ENCODE measurements around the gene HJV. TPM values are rescaled to one million over a fixed set of nuclear protein-coding genes. Genes with fewer than 3 reads are reported as not detected.
A peak's percentile ranks its signal among the peaks of the same experiment; 100 is the strongest.

The HJV gene
- total and polyA plus RNA-seq, 3 experiments from 2014 or later, result not detected

DNA sequence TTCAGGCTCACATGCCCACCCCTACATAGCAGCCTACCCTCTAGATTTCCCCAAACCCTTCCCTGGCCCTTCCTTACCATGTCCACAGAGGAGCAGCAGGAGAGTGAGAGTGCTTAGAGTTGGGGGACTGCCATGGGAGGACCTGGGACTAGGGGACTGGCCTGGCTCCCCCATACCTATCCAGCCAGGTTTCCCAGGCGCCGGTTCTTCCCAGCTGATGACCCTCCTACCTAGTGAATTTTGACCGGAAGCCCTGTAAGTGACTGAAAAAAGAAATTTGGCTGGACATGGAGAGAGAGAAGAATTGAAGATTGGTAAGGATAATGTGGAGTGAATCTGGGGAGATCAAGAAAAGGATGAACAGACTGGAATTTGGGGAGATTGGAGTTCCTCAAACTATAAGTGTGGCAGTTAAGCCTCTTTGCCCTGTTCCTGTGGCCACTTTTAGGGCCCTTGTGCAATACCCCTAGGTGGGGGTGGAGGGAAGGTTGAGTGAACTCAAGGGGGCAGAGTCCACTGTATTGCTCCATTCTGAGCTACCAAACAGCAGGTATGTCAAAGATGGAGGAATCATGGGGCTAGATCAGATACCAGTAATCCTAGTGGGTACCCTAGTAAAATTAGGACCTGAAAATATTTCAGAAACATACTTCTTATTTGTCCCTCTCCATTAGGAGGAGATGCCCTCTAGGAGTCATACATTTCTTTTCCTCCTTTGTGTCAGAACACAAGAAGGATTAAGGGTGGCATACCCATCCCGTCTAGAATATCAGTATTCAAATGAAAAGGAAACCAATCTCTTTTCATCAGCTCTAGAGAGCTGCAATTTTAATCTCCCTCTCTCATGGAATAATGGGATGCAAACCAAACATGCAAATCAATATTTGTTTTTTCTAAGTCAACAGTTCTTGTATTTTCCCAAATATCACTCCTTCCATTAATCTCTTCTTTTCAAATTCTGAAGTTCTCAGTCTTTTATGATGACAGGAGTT lies 1.2 kb downstream of the HJV start:
- Histone ChIP-seq H3K9me3 (ENCODE audit: low read length) (no peaks in the 10 kb centered on the region), H3K27ac (ENCODE audit: low read depth, low read length) (no peak overlapping the region), H3K36me3 (ENCODE audit: insufficient read depth, low read length) (no peaks in the 10 kb centered on the region), H3K4me3 (ENCODE audit: low read length) (no peak overlapping the region), H3K27me3 (ENCODE audit: insufficient read depth, low read length, poor library complexity, severe bottlenecking) (peaks cover 31% of the 10 kb centered on the region), H3K4me1 (ENCODE audit: insufficient read depth, low read length) (peaks cover 8% of the 10 kb centered on the region)
- peaks cover 21 to 79% of the 10 kb centered on the region in 2 donors for H3K27me3 Mint-ChIP-seq
- H3K9me3 Mint-ChIP-seq, result no peaks in the 10 kb centered on the region
- peak overlapping the region in 2 of 7 donors; percentile 17 to 55 for H3K4me3 Mint-ChIP-seq
- ChIA-PET POLR2A (no interaction called here), CTCF (interaction anchor here (1.0 to 1.7 kb wide), 3 partner anchors 16 to 129 kb away, joined by 3 to 4 read pairs (median 3); no protein-coding TSS in a partner anchor)
- DNase-seq, result no peak
- peak overlapping the region in 1 of 8 donors; percentile 11 for H3K27ac Mint-ChIP-seq
- H3K36me3 Mint-ChIP-seq, result peaks cover 0 to 4% (median 0%) of the 10 kb centered on the region in 3 donors
- H3K4me1 Mint-ChIP-seq, result peaks cover 8 to 14% (median 9%) of the 10 kb centered on the region in 3 donors

GRCh38 chr1:146019231-146020057 lies 2.1 kb downstream of the HJV start:
- H3K36me3 ChIP-seq (ENCODE audit: insufficient read depth, low read length), result no peaks in the 10 kb centered on the region
- peaks cover 8 to 14% (median 9%) of the 10 kb centered on the region in 3 donors for H3K4me1 Mint-ChIP-seq
- no peaks in the 10 kb centered on the region for H3K9me3 Mint-ChIP-seq
- peaks cover 8% of the 10 kb centered on the region for H3K4me1 ChIP-seq (ENCODE audit: insufficient read depth, low read length)
- H3K36me3 Mint-ChIP-seq, result peaks cover 0 to 4% (median 0%) of the 10 kb centered on the region in 3 donors
- ChIA-PET CTCF (interaction anchor here (1.0 to 3.9 kb wide), 6 partner anchors 11 to 174 kb away, joined by 3 to 20 read pairs (median 10); partner anchors contain the start of gene NUDT17), POLR2A (no interaction called here)
- peak overlapping the region in 5 of 7 donors; percentile 17 to 69 (median 29) for H3K4me3 Mint-ChIP-seq
- no peaks in the 10 kb centered on the region for H3K9me3 ChIP-seq (ENCODE audit: low read length)
- H3K27me3 Mint-ChIP-seq, result peaks cover 21 to 74% of the 10 kb centered on the region in 2 donors
- H3K4me3 ChIP-seq (ENCODE audit: low read length), result no peak overlapping the region
- H3K27ac Mint-ChIP-seq, result peak overlapping the region in 2 of 8 donors; percentile 11 to 49
- DNase-seq, result no peak
- no peak overlapping the region for H3K27ac ChIP-seq (ENCODE audit: low read depth, low read length)
- H3K27me3 ChIP-seq (ENCODE audit: insufficient read depth, low read length, poor library complexity, severe bottlenecking), result peaks cover 31% of the 10 kb centered on the region

DNA sequence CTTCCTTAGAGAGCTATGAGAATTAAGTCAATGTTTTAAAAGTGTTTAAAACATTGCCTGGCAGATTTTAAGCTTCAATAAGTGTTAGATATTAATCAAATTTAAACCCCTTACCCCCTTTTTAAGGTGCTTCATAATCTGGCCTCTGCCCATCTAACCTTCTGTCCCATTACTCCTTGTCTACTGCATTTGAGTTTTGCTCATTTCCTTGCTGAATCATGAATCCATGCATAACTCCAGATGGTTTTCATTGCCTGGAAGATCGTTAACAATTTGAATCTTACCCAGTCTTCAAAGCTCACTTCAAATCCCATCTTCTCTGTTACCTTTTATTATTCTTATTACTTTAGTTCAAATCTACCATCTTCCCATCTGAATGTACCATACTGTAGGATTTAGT lies 4.6 kb downstream of the HJV start:
- Mint-ChIP-seq H3K9me3 (no peaks in the 10 kb centered on the region), H3K4me1 (peaks cover 12 to 20% (median 16%) of the 10 kb centered on the region in 3 donors), H3K27me3 (peaks cover 20 to 51% of the 10 kb centered on the region in 2 donors), H3K27ac (no peak overlapping the region), H3K36me3 (peaks cover 0 to 4% (median 0%) of the 10 kb centered on the region in 3 donors), H3K4me3 (no peak overlapping the region)
- peaks cover 26% of the 10 kb centered on the region for H3K27me3 ChIP-seq (ENCODE audit: insufficient read depth, low read length, poor library complexity, severe bottlenecking)
- ChIA-PET POLR2A (interaction anchor here (0.8 kb wide), 1 partner anchor 171 kb away, joined by 3 read pairs; the partner anchor contains the start of gene NUDT17), CTCF (interaction anchor here (1.2 to 3.9 kb wide), 10 partner anchors 9 to 172 kb away, joined by 3 to 20 read pairs (median 5); partner anchors contain the start of genes ANKRD34A, NUDT17 and POLR3GL)
- no peak overlapping the region for H3K27ac ChIP-seq (ENCODE audit: low read depth, low read length)
- no peak for DNase-seq
- no peaks in the 10 kb centered on the region for H3K36me3 ChIP-seq (ENCODE audit: insufficient read depth, low read length)
- no peak overlapping the region for H3K4me3 ChIP-seq (ENCODE audit: low read length)
- H3K4me1 ChIP-seq (ENCODE audit: insufficient read depth, low read length), result peaks cover 8% of the 10 kb centered on the region
- H3K9me3 ChIP-seq (ENCODE audit: low read length), result no peaks in the 10 kb centered on the region

DNA sequence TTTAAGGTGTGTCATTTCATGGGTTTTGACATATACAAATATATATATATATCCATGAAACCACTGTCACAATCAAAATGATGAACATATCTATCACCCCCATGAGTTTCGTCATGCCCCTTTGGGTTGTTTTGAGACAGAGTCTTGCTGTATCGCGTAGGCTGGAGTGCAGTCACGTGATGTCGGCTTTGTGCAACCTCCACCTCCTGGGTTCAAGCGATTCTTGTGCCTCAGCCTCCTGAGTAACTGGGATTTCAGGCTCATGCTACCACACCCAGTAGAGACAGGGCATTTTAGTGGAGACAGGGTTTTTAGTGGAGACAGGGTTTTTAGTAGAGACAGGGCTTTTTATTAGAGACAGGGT lies 8.0 kb downstream of the HJV start:
- Mint-ChIP-seq H3K36me3 (peaks cover 0 to 4% (median 0%) of the 10 kb centered on the region in 3 donors), H3K27me3 (peaks cover 0 to 20% of the 10 kb centered on the region in 2 donors), H3K4me1 (peaks cover 4 to 12% (median 11%) of the 10 kb centered on the region in 3 donors), H3K4me3 (no peak overlapping the region), H3K27ac (no peak overlapping the region), H3K9me3 (no peaks in the 10 kb centered on the region)
- no peak for DNase-seq
- Histone ChIP-seq H3K27me3 (ENCODE audit: insufficient read depth, low read length, poor library complexity, severe bottlenecking) (peaks cover under 1% of the 10 kb centered on the region), H3K9me3 (ENCODE audit: low read length) (no peaks in the 10 kb centered on the region), H3K36me3 (ENCODE audit: insufficient read depth, low read length) (no peaks in the 10 kb centered on the region), H3K27ac (ENCODE audit: low read depth, low read length) (no peak overlapping the region), H3K4me3 (ENCODE audit: low read length) (no peak overlapping the region), H3K4me1 (ENCODE audit: insufficient read depth, low read length) (no peaks in the 10 kb centered on the region)
- ChIA-PET CTCF (interaction anchor here (0.6 to 26.4 kb wide), 4 partner anchors 35 to 581 kb away, joined by 3 to 475 read pairs (median 34); partner anchors contain the start of gene NUDT17), POLR2A (no interaction called here)

DNA sequence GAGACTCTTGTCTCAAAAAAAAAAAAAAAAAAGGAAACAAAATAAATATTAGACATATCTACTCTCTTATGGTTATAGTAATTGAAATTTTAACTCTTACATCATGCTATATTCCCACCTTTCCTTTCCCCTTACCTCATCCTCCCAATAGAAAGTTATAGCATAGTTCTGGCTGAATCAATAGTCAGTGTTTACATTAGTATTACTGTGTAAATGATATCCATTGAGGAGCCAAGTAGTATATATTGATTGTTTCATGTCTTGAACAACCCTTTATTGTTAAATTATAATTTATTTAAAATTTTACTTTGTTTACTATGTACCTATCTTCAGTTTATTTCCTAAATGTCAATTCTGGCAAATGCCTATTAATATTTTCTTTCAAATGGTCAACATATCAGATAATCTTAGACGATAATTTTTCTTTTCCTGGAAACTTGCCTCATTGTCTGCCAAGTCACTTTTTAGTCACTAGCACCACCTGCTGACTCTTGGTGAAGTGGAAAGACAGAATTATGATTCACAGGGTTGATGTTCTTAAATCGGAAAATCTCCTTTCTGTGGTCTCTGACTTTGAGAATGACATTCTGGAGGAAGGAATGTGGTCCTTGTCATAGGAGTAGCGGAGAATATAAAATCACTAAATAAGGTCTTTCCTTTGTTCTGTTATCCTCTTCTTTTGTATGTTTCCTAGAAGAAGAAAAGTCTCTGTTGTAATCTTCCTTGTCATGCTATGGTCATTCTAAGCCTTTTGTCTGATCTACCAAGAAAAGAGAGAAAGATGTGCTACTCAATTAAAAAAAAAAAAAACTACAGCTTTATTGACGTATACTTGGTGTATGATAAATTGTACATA lies 8.6 kb downstream of the HJV start:
- peaks cover 0 to 3% (median 0%) of the 10 kb centered on the region in 3 donors for H3K36me3 Mint-ChIP-seq
- H3K9me3 Mint-ChIP-seq, result no peaks in the 10 kb centered on the region
- Histone ChIP-seq H3K4me1 (ENCODE audit: insufficient read depth, low read length) (no peaks in the 10 kb centered on the region), H3K27ac (ENCODE audit: low read depth, low read length) (no peak overlapping the region), H3K36me3 (ENCODE audit: insufficient read depth, low read length) (no peaks in the 10 kb centered on the region), H3K9me3 (ENCODE audit: low read length) (no peaks in the 10 kb centered on the region), H3K27me3 (ENCODE audit: insufficient read depth, low read length, poor library complexity, severe bottlenecking) (no peaks in the 10 kb centered on the region), H3K4me3 (ENCODE audit: low read length) (no peak overlapping the region)
- H3K4me3 Mint-ChIP-seq, result no peak overlapping the region
- peak; percentile 24 to 64 (median 59) for DNase-seq
- peaks cover 0 to 14% of the 10 kb centered on the region in 2 donors for H3K27me3 Mint-ChIP-seq
- H3K27ac Mint-ChIP-seq, result no peak overlapping the region
- CTCF ChIA-PET, result interaction anchor here (0.6 to 26.4 kb wide), 9 partner anchors 10 to 580 kb away, joined by 3 to 475 read pairs (median 4); partner anchors contain the start of genes ANKRD34A, ITGA10, NUDT17 and POLR3GL
- POLR2A ChIA-PET, result interaction anchor here (1.2 kb wide), 1 partner anchor 36 kb away, joined by 4 read pairs; no protein-coding TSS in a partner anchor
- peaks cover 4 to 12% (median 11%) of the 10 kb centered on the region in 3 donors for H3K4me1 Mint-ChIP-seq

DNA sequence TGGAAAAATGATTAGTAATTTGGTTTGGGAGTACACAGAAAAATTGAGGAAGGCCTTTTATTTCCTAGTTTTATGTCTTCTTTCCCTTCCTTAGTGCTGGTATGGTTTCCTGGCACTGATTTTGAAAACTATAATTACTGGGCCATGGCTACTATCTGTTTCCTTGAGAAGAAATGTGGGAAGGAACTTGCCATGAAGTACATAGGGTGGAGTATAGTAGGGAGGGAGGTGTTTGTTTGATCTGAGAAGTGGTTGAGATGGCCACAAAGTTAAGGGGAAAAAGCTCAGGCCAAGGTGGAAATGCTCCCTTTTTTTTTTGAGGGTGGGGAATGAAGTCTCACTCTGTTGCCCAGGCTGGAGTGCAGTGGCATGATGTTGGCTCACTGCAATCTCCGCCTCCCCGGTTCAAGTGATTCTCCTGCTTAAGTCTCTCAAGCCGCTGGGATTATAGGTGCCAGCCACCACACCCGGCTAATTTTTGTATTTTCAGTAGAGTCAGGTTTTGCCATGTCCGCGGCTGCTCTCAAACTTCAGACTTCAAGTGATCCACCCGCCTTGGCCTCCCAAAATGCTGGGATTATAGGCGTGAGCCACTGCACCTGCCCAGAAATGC lies 11.3 kb downstream of the HJV start:
- no peak for DNase-seq
- no peaks in the 10 kb centered on the region for H3K36me3 ChIP-seq (ENCODE audit: insufficient read depth, low read length)
- no peaks in the 10 kb centered on the region for H3K27me3 Mint-ChIP-seq
- no peaks in the 10 kb centered on the region for H3K9me3 ChIP-seq (ENCODE audit: low read length)
- H3K4me1 ChIP-seq (ENCODE audit: insufficient read depth, low read length), result peaks cover 22% of the 10 kb centered on the region
- H3K27ac ChIP-seq (ENCODE audit: low read depth, low read length), result no peak overlapping the region
- H3K36me3 Mint-ChIP-seq, result no peaks in the 10 kb centered on the region
- H3K4me3 ChIP-seq (ENCODE audit: low read length), result no peak overlapping the region
- H3K27me3 ChIP-seq (ENCODE audit: insufficient read depth, low read length, poor library complexity, severe bottlenecking), result no peaks in the 10 kb centered on the region
- ChIA-PET POLR2A (interaction anchor here (5.7 kb wide), 1 partner anchor 31 kb away, joined by 38 read pairs; no protein-coding TSS in a partner anchor), CTCF (interaction anchor here (0.9 to 26.4 kb wide), 5 partner anchors 20 to 166 kb away, joined by 3 to 475 read pairs (median 16); partner anchors contain the start of genes ANKRD34A, NUDT17 and POLR3GL)
- H3K9me3 Mint-ChIP-seq, result no peaks in the 10 kb centered on the region
- peaks cover 23 to 35% (median 33%) of the 10 kb centered on the region in 3 donors for H3K4me1 Mint-ChIP-seq
- no peak overlapping the region for H3K4me3 Mint-ChIP-seq
- H3K27ac Mint-ChIP-seq, result peak overlapping the region in 3 of 8 donors; percentile 12 to 82 (median 54)
